Neutrophil (primary cell): Measurements from ENCODE around the gene TRIP10.
"Not testable (repeated sequence)": the region's sequence is repeated elsewhere in the genome, so short reads cannot be mapped to it uniquely, and the experiment has no call there.

Experiments
- H3K27ac ChIP-seq: fragments of 200-600 bp; sonication (generic); 2 replicates; pipeline ENCODE4 v1.5.1; 2016; ENCODE audit warnings: mild to moderate bottlenecking, moderate library complexity
- H3K27me3 ChIP-seq: fragments of 200-600 bp; sonication (generic); 2 replicates; pipeline ENCODE4 v1.6.0; 2016; ENCODE audit warnings: mild to moderate bottlenecking
- H3K36me3 ChIP-seq: fragments of 200-600 bp; sonication (generic); 2 replicates; pipeline ENCODE4 v1.5.1; 2017
- H3K4me1 ChIP-seq, 2 experiments: fragments of 200-600 bp in 1 of 2; sonication (generic) in 1 of 2; 1 replicate in 1 of 2; 2 replicates in 1 of 2; pipeline versions ENCODE4 v1.5.1 to v1.6.1; 2013 to 2016; ENCODE audit warnings: low read depth in 1 of 2, low read length in 1 of 2, mild to moderate bottlenecking in 1 of 2, moderate library complexity in 1 of 2; ENCODE audit not compliant: control insufficient read depth in 1 of 2, insufficient read depth in 1 of 2
- H3K4me3 ChIP-seq, 2 experiments: fragments of 200-600 bp in 1 of 2; sonication (generic) in 1 of 2; 1 replicate in 1 of 2; 2 replicates in 1 of 2; pipeline ENCODE4 v1.5.1; 2013 to 2016; ENCODE audit warnings: low read depth in 1 of 2, low read length in 1 of 2, mild to moderate bottlenecking in 1 of 2, moderate library complexity in 1 of 2
- H3K9me3 ChIP-seq: fragments of 200-600 bp; sonication (generic); 2 replicates; pipeline ENCODE4 v1.5.1; 2016
- CTCF ChIP-seq: fragments of 200-600 bp; sonication (generic); IDR thresholded peaks from 2 replicates; pipeline ENCODE4 v1.5.1; 2016; ENCODE audit warnings: antibody characterized with exemption

Gene TRIP10

GRCh38 chr19:6708346-6708745 lies 31.1 kb upstream of the TRIP10 start:
- no peak overlapping the region for H3K4me3 ChIP-seq
- TF ChIP-seq CTCF, result no peak
- H3K36me3 ChIP-seq, result no peaks in the 10 kb centered on the region
- peaks cover 52% of the 10 kb centered on the region for H3K27me3 ChIP-seq
- H3K9me3 ChIP-seq, result no peaks in the 10 kb centered on the region
- H3K4me1 ChIP-seq, result no peaks in the 10 kb centered on the region
- H3K27ac ChIP-seq, result no peak overlapping the region

GRCh38 chr19:6708913-6709312 lies 30.6 kb upstream of the TRIP10 start:
- not testable (repeated sequence) for H3K4me1 ChIP-seq

DNA sequence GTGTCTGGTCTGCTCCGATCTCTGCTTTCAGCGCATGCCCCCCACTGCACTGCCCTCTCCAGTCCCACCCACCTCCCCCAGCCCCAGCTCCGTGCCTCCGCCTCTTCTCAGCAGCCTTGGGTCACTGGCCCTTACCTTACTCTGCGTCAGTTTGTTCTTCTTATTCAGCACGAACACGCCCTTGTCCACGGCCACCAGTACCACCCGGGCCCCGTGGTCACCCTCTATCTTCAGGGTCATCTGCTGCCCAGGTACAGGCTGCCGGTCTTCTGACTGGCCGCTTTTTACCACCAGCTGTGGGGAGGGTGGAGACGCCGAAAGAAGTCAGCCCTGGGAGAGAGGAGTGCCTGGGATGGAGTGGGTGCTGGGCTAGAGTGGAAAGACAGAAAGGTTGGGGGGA lies 29.9 kb upstream of the TRIP10 start:
- no peak overlapping the region for H3K4me3 ChIP-seq
- no peak overlapping the region for H3K27ac ChIP-seq
- no peaks in the 10 kb centered on the region for H3K4me1 ChIP-seq
- H3K9me3 ChIP-seq, result no peaks in the 10 kb centered on the region
- no peak for TF ChIP-seq CTCF
- no peaks in the 10 kb centered on the region for H3K36me3 ChIP-seq
- peaks cover 52% of the 10 kb centered on the region for H3K27me3 ChIP-seq

More at GRCh38 chr19:6708913-6709312, 30.6 kb upstream of the TRIP10 start:
- not testable (repeated sequence) for H3K36me3 ChIP-seq, H3K4me3 ChIP-seq, H3K27ac ChIP-seq, H3K9me3 ChIP-seq
- H3K27me3 ChIP-seq, result peaks cover 52% of the 10 kb centered on the region

GRCh38 chr19:6710273-6711077 lies 29.0 kb upstream of the TRIP10 start:
- H3K36me3 ChIP-seq, result no peaks in the 10 kb centered on the region
- H3K4me3 ChIP-seq, result no peak overlapping the region
- TF ChIP-seq CTCF, result peak; percentile 25
- H3K27ac ChIP-seq, result no peak overlapping the region
- H3K9me3 ChIP-seq, result no peaks in the 10 kb centered on the region
- H3K27me3 ChIP-seq, result peaks cover 52% of the 10 kb centered on the region
- H3K4me1 ChIP-seq, result no peaks in the 10 kb centered on the region

GRCh38 chr19:6711078-6711361 lies 28.5 kb upstream of the TRIP10 start:
- Histone ChIP-seq H3K36me3 (no peaks in the 10 kb centered on the region), H3K27ac (no peak overlapping the region), H3K9me3 (no peaks in the 10 kb centered on the region), H3K4me3 (no peak overlapping the region), H3K4me1 (no peaks in the 10 kb centered on the region), H3K27me3 (peaks cover 55% of the 10 kb centered on the region)
- no peak for TF ChIP-seq CTCF

DNA sequence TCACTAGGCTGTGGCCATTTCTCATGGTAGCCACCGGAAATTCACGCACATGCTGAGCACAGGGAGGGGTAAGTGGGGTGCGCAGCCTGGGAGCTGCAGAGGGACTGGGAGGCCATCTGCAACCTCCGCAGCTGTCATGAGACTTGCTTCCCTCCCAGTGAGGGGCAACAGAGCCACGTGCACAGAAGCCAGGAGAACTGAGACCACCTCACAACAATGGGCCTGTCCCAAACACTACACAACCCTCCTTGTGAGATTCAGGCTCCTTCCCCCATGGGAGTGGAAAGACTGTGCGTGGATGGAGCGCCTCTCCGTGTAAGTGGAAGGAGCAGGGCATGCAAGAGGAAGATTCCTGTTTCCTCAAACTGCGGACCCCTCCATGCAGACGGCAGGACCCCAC lies 27.9 kb upstream of the TRIP10 start:
- no peak overlapping the region for H3K27ac ChIP-seq
- no peaks in the 10 kb centered on the region for H3K9me3 ChIP-seq
- H3K4me1 ChIP-seq, result no peaks in the 10 kb centered on the region
- no peak for TF ChIP-seq CTCF
- H3K36me3 ChIP-seq, result no peaks in the 10 kb centered on the region
- peaks cover 58% of the 10 kb centered on the region for H3K27me3 ChIP-seq
- no peak overlapping the region for H3K4me3 ChIP-seq
